K562 (cell line): Measurements from ENCODE around the gene NEU1. TPM values are rescaled to one million over a fixed set of nuclear protein-coding genes. Genes with fewer than 3 reads are reported as not detected.

Source experiments
- ATF4 ChIP-seq: fragments of 450-650 bp; formaldehyde crosslinking; IDR thresholded peaks from 2 replicates; pipeline ENCODE4 v1.4.0; 2022; ENCODE audit warnings: mild to moderate bottlenecking, moderate library complexity
- BCOR ChIP-seq: fragments of 450-650 bp; IDR thresholded peaks from 2 replicates; pipeline ENCODE4 v1.6.1; 2016
- BRD9 ChIP-seq: fragments of 450-650 bp; IDR thresholded peaks from 2 replicates; pipeline ENCODE4 v1.6.1; 2018; ENCODE audit warnings: low read depth; ENCODE audit not compliant: partially characterized antibody
- CEBPZ ChIP-seq: fragments of 150-350 bp; IDR thresholded peaks from 2 replicates; pipeline ENCODE4 v1.6.1; 2014; ENCODE audit warnings: low read depth, mild to moderate bottlenecking, low read length, borderline replicate concordance
- CSDE1 ChIP-seq, 2 experiments: fragments of 450-650 bp; IDR thresholded peaks; 2 replicates each; pipeline ENCODE4 v1.6.1; 2016; ENCODE audit warnings: mild to moderate bottlenecking in 1 of 2
- EGR1 ChIP-seq: fragments of 450-650 bp; conservative IDR thresholded peaks from 2 replicates; pipeline ENCODE4 v1.6.1; 2017; ENCODE audit warnings: mild to moderate bottlenecking
- ESRRB ChIP-seq: fragments of 250-450 bp; sonication (Bioruptor Pico); IDR thresholded peaks from 2 replicates; pipeline ENCODE4 v1.5.0; 2020; ENCODE audit warnings: mild to moderate bottlenecking, moderate library complexity, borderline replicate concordance
- LARP7 ChIP-seq: fragments of 450-650 bp; IDR thresholded peaks from 2 replicates; pipeline ENCODE4 v1.6.1; 2016
- MCM3 ChIP-seq: fragments of 450-650 bp; IDR thresholded peaks from 2 replicates; pipeline ENCODE4 v1.6.1; 2016
- OTX1 ChIP-seq: fragments of 450-650 bp; formaldehyde crosslinking; IDR thresholded peaks from 2 replicates; pipeline ENCODE4 v1.4.0; 2022; ENCODE audit warnings: mild to moderate bottlenecking
- POLR2AphosphoS2 ChIP-seq: IDR thresholded peaks from 2 replicates; pipeline ENCODE4 v1.6.1; 2012; ENCODE audit warnings: low read length, improper control_type of control experiment
- PYGO2 ChIP-seq: fragments of 450-650 bp; IDR thresholded peaks from 2 replicates; pipeline ENCODE4 v1.6.1; 2016; ENCODE audit warnings: mild to moderate bottlenecking, missing genetic modification characterization, moderate library complexity, missing compliant biosample characterization
- SREBF1 ChIP-seq: fragments of 150-350 bp; IDR thresholded peaks from 2 replicates; pipeline ENCODE4 v1.6.1; 2014; ENCODE audit warnings: antibody characterized with exemption, low read depth, low read length, borderline replicate concordance
- TAF7 ChIP-seq: fragments of 450-650 bp; IDR thresholded peaks from 2 replicates; pipeline ENCODE4 v1.6.1; 2016; ENCODE audit warnings: missing genetic modification characterization, missing compliant biosample characterization
- TCF7L2 ChIP-seq: fragments of 150-350 bp; IDR thresholded peaks from 2 replicates; pipeline ENCODE4 v1.6.1; 2016; ENCODE audit warnings: low read depth, mild to moderate bottlenecking, low read length, moderate library complexity
- TSC22D4 ChIP-seq: fragments of 450-650 bp; IDR thresholded peaks from 2 replicates; pipeline ENCODE4 v1.6.1; 2016; ENCODE audit warnings: missing genetic modification characterization, missing biosample characterization, control low read depth
- ZBTB17 ChIP-seq: fragments of 450-650 bp; formaldehyde crosslinking; IDR thresholded peaks from 2 replicates; pipeline ENCODE4 v1.4.0; 2020; ENCODE audit warnings: mild to moderate bottlenecking
- ZEB2 ChIP-seq: fragments of 450-650 bp; IDR thresholded peaks from 2 replicates; pipeline ENCODE4 v1.6.1; 2016
- ZNF232 ChIP-seq: sonication (generic); formaldehyde crosslinking; IDR thresholded peaks from 2 replicates; pipeline ENCODE4 v1.8.0; 2022; ENCODE audit warnings: mild to moderate bottlenecking, missing genetic modification reagents
- ZNF512 ChIP-seq: IDR thresholded peaks from 2 replicates; pipeline ENCODE4 v1.6.1; 2016; ENCODE audit warnings: missing genetic modification characterization, missing compliant biosample characterization
- ZNF764 ChIP-seq: fragments of 250-450 bp; sonication (Bioruptor Pico); IDR thresholded peaks from 2 replicates; pipeline ENCODE4 v1.4.0; 2020; ENCODE audit warnings: low read depth, mild to moderate bottlenecking, moderate library complexity
- ZSCAN32 ChIP-seq: fragments of 450-650 bp; formaldehyde crosslinking; IDR thresholded peaks from 2 replicates; pipeline ENCODE4 v1.4.0; 2020; ENCODE audit warnings: mild to moderate bottlenecking, moderate library complexity
- polyA plus RNA-seq, 8 experiments: library from polyadenylated mRNA; depleted of rRNA in 4 of 8; stranded (reverse) in 5 of 8; unstranded in 3 of 8; fragments of >200 nt; fragmentation: Nextera tagmentation in 2 of 8; fragmentation: Illumina TruSeq in 1 of 8; extraction: Ambion mirVana in 2 of 8; extraction: Trizol in 1 of 8; gene quantifications; 2 replicates each; pipeline versions ENCODE4 v1.2.1 to v1.2.3, GENCODE V29; 2011 to 2014; ENCODE audit warnings: inconsistent platforms in 1 of 8, missing spikeins in 1 of 8
- total RNA-seq, 7 experiments: library from RNA; depleted of rRNA in 6 of 7; stranded (reverse); fragments of >200 nt in 6 of 7; fragmentation: Illumina TruSeq in 2 of 7; extraction: Trizol in 2 of 7; gene quantifications; 2 replicates each; pipeline versions ENCODE4 v1.2.1 to v1.2.3, GENCODE V29; 2011 to 2021; ENCODE audit warnings: low replicate concordance in 1 of 7
- TF ChIP-seq, protein P1 (sequence below): fragments of 250-450 bp; sonication (Bioruptor Pico); IDR thresholded peaks from 2 replicates; pipeline ENCODE4 v1.5.0; 2020; ENCODE audit warnings: mild to moderate bottlenecking

The NEU1 gene
- total and polyA plus RNA-seq, 9 of the 15 experiments (the other 6 are each of a cell fraction or from before 2014, with no cell fraction given) = 14.8 to 67.8 (median 51.0) TPM

DNA sequence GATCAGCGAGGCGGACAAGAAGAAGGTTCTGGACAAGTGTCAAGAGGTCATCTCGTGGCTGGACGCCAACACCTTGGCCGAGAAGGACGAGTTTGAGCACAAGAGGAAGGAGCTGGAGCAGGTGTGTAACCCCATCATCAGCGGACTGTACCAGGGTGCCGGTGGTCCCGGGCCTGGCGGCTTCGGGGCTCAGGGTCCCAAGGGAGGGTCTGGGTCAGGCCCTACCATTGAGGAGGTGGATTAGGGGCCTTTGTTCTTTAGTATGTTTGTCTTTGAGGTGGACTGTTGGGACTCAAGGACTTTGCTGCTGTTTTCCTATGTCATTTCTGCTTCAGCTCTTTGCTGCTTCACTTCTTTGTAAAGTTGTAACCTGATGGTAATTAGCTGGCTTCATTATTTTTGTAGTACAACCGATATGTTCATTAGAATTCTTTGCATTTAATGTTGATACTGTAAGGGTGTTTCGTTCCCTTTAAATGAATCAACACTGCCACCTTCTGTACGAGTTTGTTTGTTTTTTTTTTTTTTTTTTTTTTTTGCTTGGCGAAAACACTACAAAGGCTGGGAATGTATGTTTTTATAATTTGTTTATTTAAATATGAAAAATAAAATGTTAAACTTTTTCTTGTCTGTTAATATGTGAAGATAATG lies 32.9 kb downstream of the NEU1 start (continued):
- TF ChIP-seq ZNF232 (no peak), ESRRB (0 out of 2 replicates have a peak, but pooled peaks have one; percentile 40), CSDE1 (IDR thresholded peaks at IDR 0.05) (no peak), ZNF512 (tag) (no peak), TSC22D4 (no peak), ZSCAN32 (CRISPR knock-in tag) (peak; percentile 70), PYGO2 (tag) (no peak), TCF7L2 (no peak; the same call in 1 of the 2 replicates), ZNF764 (no peak), EGR1 (no peak), MCM3 (no peak), ATF4 (0 out of 2 replicates have a peak, but pooled peaks have one; percentile 37), LARP7 (no peak), OTX1 (CRISPR knock-in tag) (peak; percentile 58; the same call in 1 of the 2 replicates), SREBF1 (no peak), BCOR (no peak), CEBPZ (no peak), POLR2AphosphoS2 (no peak; the same call in 1 of the 2 replicates), TAF7 (tag) (no peak), ZEB2 (no peak), ZBTB17 (CRISPR knock-in tag) (peak; percentile 75; the same call in 1 of the 2 replicates), BRD9 (peak; percentile 99)
- TF ChIP-seq, protein P1, sequence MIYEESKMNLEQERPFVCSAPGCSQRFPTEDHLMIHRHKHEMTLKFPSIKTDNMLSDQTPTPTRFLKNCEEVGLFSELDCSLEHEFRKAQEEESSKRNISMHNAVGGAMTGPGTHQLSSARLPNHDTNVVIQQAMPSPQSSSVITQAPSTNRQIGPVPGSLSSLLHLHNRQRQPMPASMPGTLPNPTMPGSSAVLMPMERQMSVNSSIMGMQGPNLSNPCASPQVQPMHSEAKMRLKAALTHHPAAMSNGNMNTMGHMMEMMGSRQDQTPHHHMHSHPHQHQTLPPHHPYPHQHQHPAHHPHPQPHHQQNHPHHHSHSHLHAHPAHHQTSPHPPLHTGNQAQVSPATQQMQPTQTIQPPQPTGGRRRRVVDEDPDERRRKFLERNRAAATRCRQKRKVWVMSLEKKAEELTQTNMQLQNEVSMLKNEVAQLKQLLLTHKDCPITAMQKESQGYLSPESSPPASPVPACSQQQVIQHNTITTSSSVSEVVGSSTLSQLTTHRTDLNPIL = no peak
